WTC11 (cell line): ENCODE data around the gene KERA.

Experiments
- CREB1 ChIP-seq: sonication (generic); formaldehyde crosslinking; IDR thresholded peaks from 2 replicates; pipeline ENCODE4 v1.8.0; 2023; ENCODE audit warnings: mild to moderate bottlenecking, missing genetic modification reagents
- MXD4 ChIP-seq: fragments of 250-450 bp; sonication (Bioruptor Pico); IDR thresholded peaks from 2 replicates; pipeline ENCODE4 v1.8.0; 2021; ENCODE audit warnings: mild to moderate bottlenecking, moderate library complexity, borderline replicate concordance
- NFYB ChIP-seq: sonication (generic); formaldehyde crosslinking; conservative IDR thresholded peaks from 2 replicates; pipeline ENCODE4 v1.8.0; 2022; ENCODE audit warnings: low read depth, missing genetic modification reagents
- TCF7 ChIP-seq: sonication (generic); formaldehyde crosslinking; IDR thresholded peaks from 2 replicates; pipeline ENCODE4 v1.8.0; 2022; ENCODE audit warnings: mild to moderate bottlenecking, low read depth, missing genetic modification reagents, moderate library complexity
- ZBTB21 ChIP-seq: sonication (generic); formaldehyde crosslinking; IDR thresholded peaks from 2 replicates; pipeline ENCODE4 v1.8.1; 2023; ENCODE audit warnings: mild to moderate bottlenecking, missing genetic modification reagents, borderline replicate concordance
- TF ChIP-seq, protein P1 (sequence below): fragments of 200-600 bp; IDR thresholded peaks from 2 replicates; pipeline ENCODE4 v1.8.0; 2022; ENCODE audit warnings: antibody characterized with exemption
- TF ChIP-seq, protein P2 (sequence below): sonication (generic); formaldehyde crosslinking; IDR thresholded peaks from 2 replicates; pipeline ENCODE4 v1.8.1; 2023; ENCODE audit warnings: mild to moderate bottlenecking, missing genetic modification reagents, moderate library complexity
- TF ChIP-seq, protein P3 (sequence below): sonication (generic); formaldehyde crosslinking; conservative IDR thresholded peaks from 2 replicates; pipeline ENCODE4 v1.8.1; 2022; ENCODE audit warnings: mild to moderate bottlenecking, missing genetic modification reagents
- TF ChIP-seq, protein P4 (sequence below): sonication (generic); formaldehyde crosslinking; IDR thresholded peaks from 2 replicates; pipeline ENCODE4 v1.8.1; 2022; ENCODE audit warnings: missing genetic modification reagents, borderline replicate concordance
- TF ChIP-seq, protein P5 (sequence below): sonication (generic); formaldehyde crosslinking; IDR thresholded peaks from 2 replicates; pipeline ENCODE4 v1.8.0; 2022; ENCODE audit warnings: mild to moderate bottlenecking, missing genetic modification reagents

DNA sequence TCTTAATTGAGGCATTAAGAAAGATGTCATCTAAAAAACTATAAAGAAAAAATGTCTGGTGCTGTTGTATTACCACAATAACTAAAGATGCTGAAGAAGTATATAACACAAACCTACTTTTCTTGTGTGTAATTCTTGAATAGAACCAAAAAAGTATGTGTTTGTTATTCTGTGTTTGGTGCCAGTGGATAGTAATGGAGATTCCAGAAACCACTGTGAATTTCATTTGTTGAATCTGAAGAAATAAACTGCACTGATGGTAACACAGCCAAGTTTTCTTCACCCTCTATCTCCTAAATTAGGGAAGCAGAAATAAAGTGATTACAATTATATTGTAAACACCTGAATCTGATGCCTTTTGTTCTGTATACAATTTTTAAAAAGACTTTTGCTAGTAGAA, 13.1 kb upstream of the KERA start:
- TF ChIP-seq, protein P1, sequence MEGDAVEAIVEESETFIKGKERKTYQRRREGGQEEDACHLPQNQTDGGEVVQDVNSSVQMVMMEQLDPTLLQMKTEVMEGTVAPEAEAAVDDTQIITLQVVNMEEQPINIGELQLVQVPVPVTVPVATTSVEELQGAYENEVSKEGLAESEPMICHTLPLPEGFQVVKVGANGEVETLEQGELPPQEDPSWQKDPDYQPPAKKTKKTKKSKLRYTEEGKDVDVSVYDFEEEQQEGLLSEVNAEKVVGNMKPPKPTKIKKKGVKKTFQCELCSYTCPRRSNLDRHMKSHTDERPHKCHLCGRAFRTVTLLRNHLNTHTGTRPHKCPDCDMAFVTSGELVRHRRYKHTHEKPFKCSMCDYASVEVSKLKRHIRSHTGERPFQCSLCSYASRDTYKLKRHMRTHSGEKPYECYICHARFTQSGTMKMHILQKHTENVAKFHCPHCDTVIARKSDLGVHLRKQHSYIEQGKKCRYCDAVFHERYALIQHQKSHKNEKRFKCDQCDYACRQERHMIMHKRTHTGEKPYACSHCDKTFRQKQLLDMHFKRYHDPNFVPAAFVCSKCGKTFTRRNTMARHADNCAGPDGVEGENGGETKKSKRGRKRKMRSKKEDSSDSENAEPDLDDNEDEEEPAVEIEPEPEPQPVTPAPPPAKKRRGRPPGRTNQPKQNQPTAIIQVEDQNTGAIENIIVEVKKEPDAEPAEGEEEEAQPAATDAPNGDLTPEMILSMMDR = no peak
- no peak for TF ChIP-seq TCF7 (CRISPR knock-in tag)
- TF ChIP-seq NFYB = no peak
- no peak for TF ChIP-seq ZBTB21 (CRISPR knock-in tag)
- TF ChIP-seq, protein P2, sequence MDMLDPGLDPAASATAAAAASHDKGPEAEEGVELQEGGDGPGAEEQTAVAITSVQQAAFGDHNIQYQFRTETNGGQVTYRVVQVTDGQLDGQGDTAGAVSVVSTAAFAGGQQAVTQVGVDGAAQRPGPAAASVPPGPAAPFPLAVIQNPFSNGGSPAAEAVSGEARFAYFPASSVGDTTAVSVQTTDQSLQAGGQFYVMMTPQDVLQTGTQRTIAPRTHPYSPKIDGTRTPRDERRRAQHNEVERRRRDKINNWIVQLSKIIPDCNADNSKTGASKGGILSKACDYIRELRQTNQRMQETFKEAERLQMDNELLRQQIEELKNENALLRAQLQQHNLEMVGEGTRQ (CRISPR knock-in tag) = no peak
- TF ChIP-seq MXD4 (CRISPR knock-in tag) = no peak
- TF ChIP-seq, protein P3, sequence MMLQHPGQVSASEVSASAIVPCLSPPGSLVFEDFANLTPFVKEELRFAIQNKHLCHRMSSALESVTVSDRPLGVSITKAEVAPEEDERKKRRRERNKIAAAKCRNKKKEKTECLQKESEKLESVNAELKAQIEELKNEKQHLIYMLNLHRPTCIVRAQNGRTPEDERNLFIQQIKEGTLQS (CRISPR knock-in tag) = no peak
- TF ChIP-seq, protein P4, sequence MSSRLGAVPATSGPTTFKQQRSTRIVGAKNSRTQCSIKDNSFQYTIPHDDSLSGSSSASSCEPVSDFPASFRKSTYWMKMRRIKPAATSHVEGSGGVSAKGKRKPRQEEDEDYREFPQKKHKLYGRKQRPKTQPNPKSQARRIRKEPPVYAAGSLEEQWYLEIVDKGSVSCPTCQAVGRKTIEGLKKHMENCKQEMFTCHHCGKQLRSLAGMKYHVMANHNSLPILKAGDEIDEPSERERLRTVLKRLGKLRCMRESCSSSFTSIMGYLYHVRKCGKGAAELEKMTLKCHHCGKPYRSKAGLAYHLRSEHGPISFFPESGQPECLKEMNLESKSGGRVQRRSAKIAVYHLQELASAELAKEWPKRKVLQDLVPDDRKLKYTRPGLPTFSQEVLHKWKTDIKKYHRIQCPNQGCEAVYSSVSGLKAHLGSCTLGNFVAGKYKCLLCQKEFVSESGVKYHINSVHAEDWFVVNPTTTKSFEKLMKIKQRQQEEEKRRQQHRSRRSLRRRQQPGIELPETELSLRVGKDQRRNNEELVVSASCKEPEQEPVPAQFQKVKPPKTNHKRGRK (CRISPR knock-in tag) = no peak
- TF ChIP-seq CREB1 (CRISPR knock-in tag) = no peak
- TF ChIP-seq, protein P5, sequence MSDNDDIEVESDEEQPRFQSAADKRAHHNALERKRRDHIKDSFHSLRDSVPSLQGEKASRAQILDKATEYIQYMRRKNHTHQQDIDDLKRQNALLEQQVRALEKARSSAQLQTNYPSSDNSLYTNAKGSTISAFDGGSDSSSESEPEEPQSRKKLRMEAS (CRISPR knock-in tag) = no peak
